Stimulated activated CD8-positive, alpha-beta memory T cell treated with anti-CD3 and anti-CD28 coated beads, Interleukin-7, amount 100 ng/mL, for 48 hours (primary cell): ENCODE data around the gene LMX1B.
"Not testable (repeated sequence)": the region's sequence is repeated elsewhere in the genome, so short reads cannot be mapped to it uniquely, and the experiment has no call there.

Source experiments
- DNase-seq, 2 donors: peaks; one replicate each; pipeline ENCODE4 v3.0.0-alpha.2; 2020; ENCODE audit warnings: low read depth in 1 of 2; ENCODE audit errors: extremely low read depth in 1 of 2

Gene LMX1B

DNA sequence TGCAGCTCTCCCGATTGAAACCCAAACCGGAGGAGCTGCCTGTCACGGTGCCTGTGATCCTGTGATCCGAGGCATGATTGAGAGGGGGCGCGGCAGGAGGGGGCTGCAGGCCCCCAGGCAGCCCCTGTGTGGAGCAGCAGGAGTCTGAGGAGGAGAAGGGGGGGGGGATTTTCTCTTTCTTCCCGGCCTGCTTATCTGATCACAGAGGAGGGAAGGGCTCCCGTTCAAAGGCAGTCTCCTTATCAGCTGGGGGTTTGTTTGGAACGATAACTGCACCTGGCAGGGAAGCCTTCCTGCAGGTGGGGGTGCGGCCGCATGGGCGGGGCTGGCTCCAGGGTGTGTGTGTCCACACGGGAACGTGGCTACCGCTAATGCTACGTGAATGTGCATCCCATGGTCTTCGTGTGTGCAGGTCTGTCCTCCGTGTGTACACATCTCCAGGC lies 38.4 kb downstream of the LMX1B start:
- no peak for DNase-seq

GRCh38 chr9:126654124-126654523 lies 40.4 kb downstream of the LMX1B start:
- DNase-seq = no peak

DNA sequence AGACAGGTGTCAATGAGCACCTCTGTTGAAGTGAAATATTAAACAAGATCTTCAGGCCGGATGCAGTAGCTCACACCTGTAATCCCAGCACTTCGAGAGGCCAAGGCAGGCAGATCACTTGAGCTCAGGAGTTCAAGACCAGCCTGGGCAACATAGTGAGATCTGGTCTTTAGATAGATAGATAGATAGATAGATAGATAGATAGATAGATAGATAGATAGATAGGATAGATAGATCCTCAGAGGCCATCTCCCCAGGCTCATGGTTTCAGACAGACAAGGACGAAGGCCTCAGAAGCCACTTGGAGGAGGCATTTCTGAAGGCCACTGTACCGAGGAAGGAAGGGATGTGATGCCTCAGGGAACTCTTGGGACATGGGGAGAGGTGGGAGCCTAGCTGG lies 42.5 kb downstream of the LMX1B start:
- DNase-seq = not testable (repeated sequence)

GRCh38 chr9:126658201-126658825 lies 44.6 kb downstream of the LMX1B start:
- no peak for DNase-seq

DNA sequence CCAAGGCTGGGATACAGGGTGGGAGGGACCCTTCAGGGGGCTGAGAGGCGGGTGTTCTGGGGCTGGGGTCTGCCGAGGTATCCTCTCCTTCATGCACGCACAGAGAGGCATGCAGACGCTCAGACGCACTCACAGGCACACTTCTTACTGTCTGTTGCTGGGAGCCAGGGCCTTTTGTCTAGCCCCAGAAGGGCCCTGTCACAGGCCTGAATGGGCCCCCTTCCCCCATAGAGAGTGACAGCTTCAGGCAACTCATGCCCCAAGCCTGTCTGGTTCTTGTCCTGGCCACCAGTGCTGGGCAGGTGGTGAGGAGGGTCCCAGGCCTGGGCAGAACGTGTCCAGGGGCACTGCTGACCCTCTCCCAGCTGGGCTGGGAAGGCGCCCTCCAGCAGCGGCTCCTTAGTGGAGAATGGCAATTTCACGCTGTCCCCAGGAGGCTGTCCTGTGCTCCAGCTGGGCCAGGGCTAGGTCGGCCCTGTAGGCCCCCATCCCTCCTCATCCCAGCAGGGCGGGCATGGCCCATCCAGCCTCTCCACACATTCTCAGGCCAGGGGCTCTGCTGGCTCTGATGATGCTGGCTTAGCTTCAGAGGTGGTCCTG lies 45.3 kb downstream of the LMX1B start:
- DNase-seq = no peak

DNA sequence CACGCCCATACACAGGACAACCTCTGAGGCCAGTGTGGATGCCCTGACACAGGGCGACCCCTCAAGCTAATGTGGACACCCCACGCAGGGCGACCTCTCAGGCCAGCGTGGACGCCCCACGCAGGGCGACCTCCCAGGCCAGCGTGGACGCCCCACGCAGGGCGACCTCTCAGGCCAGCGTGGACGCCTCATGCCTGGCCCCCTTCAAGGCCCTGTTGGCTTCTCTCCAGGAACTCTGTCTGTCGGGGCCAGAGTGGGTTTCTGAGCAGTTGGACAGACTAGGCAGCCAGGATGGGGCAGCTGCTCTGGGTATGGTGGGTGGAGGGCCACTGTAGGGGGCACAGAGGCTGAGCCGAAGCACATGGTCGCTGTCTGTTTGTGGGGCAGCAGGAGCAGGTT lies 47.4 kb downstream of the LMX1B start:
- DNase-seq = no peak

- DNase-seq = no peak
These were observed 48.0 kb downstream of the LMX1B start for GRCh38 chr9:126661521-126662251.

DNA sequence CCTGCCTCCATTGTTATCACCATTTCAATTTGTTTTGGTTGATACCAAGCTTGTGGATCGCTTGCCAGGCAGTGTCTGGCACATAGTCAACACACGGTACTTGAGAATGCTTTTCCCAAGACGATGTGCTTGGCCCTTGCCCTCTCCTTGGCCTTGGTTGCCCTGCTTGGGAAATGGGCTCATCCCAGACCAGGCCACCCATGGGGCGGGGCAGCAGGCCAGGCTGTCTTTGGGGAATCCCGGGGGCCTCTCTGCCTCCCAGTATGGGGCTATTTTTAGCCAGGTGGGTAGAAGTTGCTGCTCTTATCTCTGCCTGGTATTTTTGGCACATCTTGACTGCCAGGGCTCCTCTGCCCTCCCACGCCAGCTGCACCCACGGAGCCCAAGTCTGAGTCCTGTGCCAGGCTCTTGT lies 49.9 kb downstream of the LMX1B start:
- DNase-seq = no peak

DNA sequence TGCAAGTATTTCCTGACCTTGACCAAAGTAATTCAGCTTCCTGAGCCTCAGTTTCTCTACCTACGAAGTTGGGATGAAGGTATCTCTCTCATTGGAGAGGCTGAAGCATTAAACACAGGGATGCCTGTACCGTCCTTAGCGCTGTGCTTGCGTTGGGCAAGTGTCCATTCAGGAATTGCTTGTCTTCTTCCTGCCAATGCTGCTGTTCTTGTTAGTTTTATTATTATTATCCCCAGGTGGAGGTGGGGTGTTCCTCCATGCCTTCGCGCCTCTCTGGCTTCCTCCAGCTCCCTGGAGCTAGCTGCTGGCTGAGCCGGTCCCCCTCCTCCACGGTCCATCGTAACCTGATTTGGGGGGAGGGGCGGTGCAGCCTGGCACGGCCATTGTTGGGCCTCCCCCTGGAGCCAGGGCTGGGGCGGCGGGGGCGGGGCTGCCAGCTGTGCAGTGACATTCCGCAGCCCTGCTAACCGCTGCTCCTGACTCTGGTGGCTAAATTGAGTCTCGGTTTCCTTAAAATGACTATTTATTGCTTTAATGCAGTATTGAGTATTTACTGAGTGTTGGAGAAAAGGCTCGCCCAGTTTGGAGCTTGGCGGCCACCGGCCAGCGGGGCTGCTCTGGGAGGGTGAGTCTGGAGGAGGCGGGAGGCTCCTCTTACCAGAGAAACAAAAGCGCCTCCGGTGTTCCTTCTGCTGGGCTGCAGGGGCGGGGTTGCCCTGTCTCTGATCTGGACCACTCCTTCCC lies 51.3 kb downstream of the LMX1B start:
- DNase-seq = no peak

- no peak for DNase-seq
These were observed 51.9 kb downstream of the LMX1B start for GRCh38 chr9:126665644-126666035.

DNA sequence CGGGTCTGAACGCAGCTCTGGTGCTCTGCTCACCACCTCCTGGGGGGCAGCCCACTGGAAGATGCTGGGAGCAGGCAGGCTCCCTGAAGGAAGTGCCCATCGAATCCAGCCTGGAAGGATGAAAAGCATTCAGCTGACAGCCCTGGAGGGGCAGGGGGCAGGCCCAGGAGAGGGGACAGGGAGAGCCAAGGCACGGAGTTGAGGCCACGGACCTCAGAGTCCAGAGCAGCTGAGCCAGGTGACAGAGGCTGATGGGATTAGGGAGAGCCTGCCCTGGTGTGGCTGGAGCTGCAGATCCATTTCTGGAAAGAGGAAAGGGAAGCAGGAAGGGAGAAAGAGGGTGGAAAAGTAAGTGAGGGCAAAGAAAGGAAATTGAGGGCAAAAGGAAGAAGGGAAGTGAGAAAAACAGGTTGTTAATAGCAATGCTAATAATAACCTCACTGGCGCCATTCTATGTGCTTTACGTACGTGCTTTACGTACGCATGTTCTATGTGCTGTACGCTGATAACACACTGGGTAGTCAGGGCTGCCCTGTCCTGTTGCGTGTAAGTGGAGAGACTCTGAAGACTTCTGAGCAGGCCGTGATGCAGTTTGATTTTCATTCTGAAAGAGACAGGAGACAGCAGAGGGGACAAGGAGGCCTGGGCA lies 52.6 kb downstream of the LMX1B start:
- no peak for DNase-seq

DNA sequence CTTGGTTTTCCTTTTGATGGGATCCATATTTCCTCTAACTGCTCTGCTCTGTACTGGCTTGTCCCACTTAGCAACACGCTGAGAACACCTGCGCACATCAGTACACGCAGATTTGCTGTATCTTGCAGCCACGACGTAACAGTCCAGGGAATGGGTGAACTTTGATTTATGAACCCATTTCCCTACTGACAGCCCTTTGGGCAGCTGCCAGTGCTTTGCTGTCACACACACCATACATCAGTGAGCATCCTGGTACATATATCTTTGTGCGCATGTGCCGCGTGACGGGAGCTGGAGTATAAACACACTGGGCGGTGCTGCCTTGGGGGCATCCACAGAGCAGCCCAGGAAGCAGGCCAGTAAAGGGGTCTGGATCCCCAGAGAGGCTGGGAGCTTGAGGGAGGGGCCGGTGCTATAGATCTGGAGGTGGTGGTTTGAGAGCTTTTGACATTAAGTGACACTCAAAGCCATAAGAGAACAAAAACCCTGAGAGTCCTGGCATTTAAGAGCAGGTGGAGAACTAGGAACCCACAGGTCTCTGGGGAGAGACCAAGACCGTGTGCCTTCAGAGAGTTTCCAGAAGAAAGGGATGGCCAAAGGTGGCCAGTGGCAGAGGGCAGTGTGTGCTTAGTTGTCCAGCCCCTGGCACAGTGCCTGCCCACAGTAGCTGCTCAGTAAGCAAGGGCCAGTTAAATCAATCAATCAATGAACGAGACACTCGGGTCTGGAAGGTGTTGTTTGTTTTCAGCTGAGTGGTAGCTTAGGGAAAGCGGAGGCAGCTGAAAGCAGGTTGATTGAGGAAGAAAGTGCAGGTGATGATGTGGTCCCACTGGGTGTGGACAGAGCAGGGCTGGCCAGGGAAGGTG lies 53.7 kb downstream of the LMX1B start:
- DNase-seq = no peak

GRCh38 chr9:126668058-126668457 lies 54.3 kb downstream of the LMX1B start:
- no peak for DNase-seq

GRCh38 chr9:126669108-126669507 lies 55.4 kb downstream of the LMX1B start:
- DNase-seq = no peak

- no peak for DNase-seq
These were observed 56.5 kb downstream of the LMX1B start for GRCh38 chr9:126670270-126670669.

- DNase-seq = no peak
These were observed 57.7 kb downstream of the LMX1B start for GRCh38 chr9:126671381-126671831.

DNA sequence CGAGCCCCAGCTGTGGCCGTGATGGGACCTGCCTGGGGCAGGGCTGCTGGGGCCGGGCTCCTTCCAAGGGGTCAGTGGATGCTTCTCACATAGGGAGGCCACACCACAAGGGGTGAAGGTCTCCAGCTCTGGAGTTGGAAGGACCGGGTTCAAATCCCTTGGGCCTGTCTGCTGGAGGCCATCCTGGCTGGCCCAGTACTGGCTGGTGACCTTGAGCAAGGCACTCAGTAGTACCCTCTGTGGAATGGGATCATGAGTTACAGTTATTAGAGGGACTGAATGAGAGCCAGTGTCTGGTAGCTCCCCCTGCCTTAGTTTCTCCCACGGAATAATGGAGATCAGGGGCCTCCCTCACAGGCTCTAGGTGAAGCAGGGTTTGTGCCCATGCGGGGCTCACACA lies 58.3 kb downstream of the LMX1B start:
- no peak for DNase-seq

- DNase-seq = no peak
These were observed 59.0 kb downstream of the LMX1B start for GRCh38 chr9:126672634-126673284.

- DNase-seq = no peak
These were observed 60.1 kb downstream of the LMX1B start for GRCh38 chr9:126673689-126674364.
